ENCODE results near the gene DLG5.

DLG5 gene

GRCh38 chr10:77926566-77927401, at the start of gene DLG5:
DLG5 (minus strand) TSS chr10:77926755; CDS start chr10:77926520, 235 bp downstream.
- in situ Hi-C loops (cut with MboI; ENCODE audit: low sequenced_read_pairs, unreplicated experiment) = no loop called here
- peak; percentile 73 for DNase-seq (ENCODE audit: low spot score)

GRCh38 chr10:77975086-77975666, 48.6 kb upstream of the DLG5 start:
- in situ Hi-C loops (cut with MboI; ENCODE audit: low sequenced_read_pairs, unreplicated experiment) = no loop called here
- TF ChIP-seq CTCF (IDR thresholded peaks at IDR 0.05; ENCODE audit: borderline replicate concordance, control extremely low read depth, extremely low read depth, insufficient read depth, missing control alignments) = no peak
- no peak for DNase-seq (ENCODE audit: low spot score)

More at GRCh38 chr10:77926566-77927401, at the start of gene DLG5:
- TF ChIP-seq CTCF (IDR thresholded peaks at IDR 0.05; ENCODE audit: borderline replicate concordance, control extremely low read depth, extremely low read depth, insufficient read depth, missing control alignments) = no peak

GRCh38 chr10:77974396-77975074, 48.0 kb upstream of the DLG5 start:
- no peak for TF ChIP-seq CTCF (IDR thresholded peaks at IDR 0.05; ENCODE audit: borderline replicate concordance, control extremely low read depth, extremely low read depth, insufficient read depth, missing control alignments)
- in situ Hi-C loops (cut with MboI; ENCODE audit: low sequenced_read_pairs, unreplicated experiment) = no loop called here
- no peak for DNase-seq (ENCODE audit: low spot score)

- DNase-seq (ENCODE audit: low spot score) = no peak
- in situ Hi-C loops (cut with MboI; ENCODE audit: low sequenced_read_pairs, unreplicated experiment) = no loop called here
- TF ChIP-seq CTCF (IDR thresholded peaks at IDR 0.05; ENCODE audit: borderline replicate concordance, control extremely low read depth, extremely low read depth, insufficient read depth, missing control alignments) = no peak
These were observed 46.7 kb upstream of the DLG5 start for GRCh38 chr10:77973276-77973675.

- in situ Hi-C loops (cut with MboI; ENCODE audit: low sequenced_read_pairs, unreplicated experiment) = no loop called here
- no peak for DNase-seq (ENCODE audit: low spot score)
- no peak for TF ChIP-seq CTCF (IDR thresholded peaks at IDR 0.05; ENCODE audit: borderline replicate concordance, control extremely low read depth, extremely low read depth, insufficient read depth, missing control alignments)
These were observed 45.6 kb upstream of the DLG5 start for GRCh38 chr10:77972148-77972547.

- no peak for DNase-seq (ENCODE audit: low spot score)
- in situ Hi-C loops (cut with MboI; ENCODE audit: low sequenced_read_pairs, unreplicated experiment) = no loop called here
- TF ChIP-seq CTCF (IDR thresholded peaks at IDR 0.05; ENCODE audit: borderline replicate concordance, control extremely low read depth, extremely low read depth, insufficient read depth, missing control alignments) = no peak
These were observed 45.2 kb upstream of the DLG5 start for GRCh38 chr10:77971804-77972144.
